Activated CD8-positive, alpha-beta memory T cell treated with anti-CD3 and anti-CD28 coated beads for 1 hour (primary cell): ENCODE data around the gene CAND2.
"Not testable (repeated sequence)": the region's sequence is repeated elsewhere in the genome, so short reads cannot be mapped to it uniquely, and the experiment has no call there.

Source experiments
- DNase-seq, 2 donors: peaks; one replicate each; pipeline ENCODE4 v3.0.0-alpha.2; 2020; ENCODE audit warnings: low read depth in 1 of 2; ENCODE audit errors: extremely low read depth in 1 of 2

CAND2 gene

GRCh38 chr3:12828751-12829150, 32.3 kb downstream of the CAND2 start:
- no peak for DNase-seq

GRCh38 chr3:12829404-12829803, 32.9 kb downstream of the CAND2 start:
- no peak for DNase-seq

- no peak for DNase-seq
Measured at GRCh38 chr3:12829886-12830784, 33.7 kb downstream of the CAND2 start.

GRCh38 chr3:12830785-12831156, 34.3 kb downstream of the CAND2 start:
- DNase-seq = no peak

- no peak for DNase-seq
Measured at GRCh38 chr3:12831301-12831866, 34.9 kb downstream of the CAND2 start.

- no peak for DNase-seq
Measured at GRCh38 chr3:12832350-12833221, 36.1 kb downstream of the CAND2 start.

- no peak for DNase-seq
Measured at GRCh38 chr3:12833222-12834161, 37.0 kb downstream of the CAND2 start.

GRCh38 chr3:12835052-12835665, 38.7 kb downstream of the CAND2 start:
- no peak for DNase-seq

GRCh38 chr3:12837295-12837986, 41.0 kb downstream of the CAND2 start:
- no peak for DNase-seq

- DNase-seq = no peak
Measured at GRCh38 chr3:12838179-12838965, 41.9 kb downstream of the CAND2 start.

- DNase-seq = no peak
Measured at GRCh38 chr3:12839156-12839946, 42.9 kb downstream of the CAND2 start.

- not testable (repeated sequence) for DNase-seq
Measured at GRCh38 chr3:12840148-12840547, 43.7 kb downstream of the CAND2 start.

GRCh38 chr3:12840591-12841148, 44.2 kb downstream of the CAND2 start:
- DNase-seq = no peak

- DNase-seq = peak; percentile 58 to 68
Measured at GRCh38 chr3:12841149-12841969, 44.9 kb downstream of the CAND2 start, which contains the start of gene RPL32. Gene RPL32 (minus strand): TSS chr3:12841565. CDS start chr3:12840237, 1,328 bp downstream.

- DNase-seq = no peak
Measured at GRCh38 chr3:12841970-12842328, 45.5 kb downstream of the CAND2 start.

- DNase-seq = no peak
Measured at GRCh38 chr3:12842469-12842868, 46.0 kb downstream of the CAND2 start.

GRCh38 chr3:12845811-12846210, 49.3 kb downstream of the CAND2 start:
- DNase-seq = no peak
